Neutrophil (primary cell): ENCODE measurements around the gene NT5E.

ENCODE experiments used
- H3K27ac ChIP-seq: fragments of 200-600 bp; sonication (generic); 2 replicates; pipeline ENCODE4 v1.5.1; 2016; ENCODE audit warnings: mild to moderate bottlenecking, moderate library complexity
- H3K27me3 ChIP-seq: fragments of 200-600 bp; sonication (generic); 2 replicates; pipeline ENCODE4 v1.6.0; 2016; ENCODE audit warnings: mild to moderate bottlenecking
- H3K36me3 ChIP-seq: fragments of 200-600 bp; sonication (generic); 2 replicates; pipeline ENCODE4 v1.5.1; 2017
- H3K4me1 ChIP-seq, 2 experiments: fragments of 200-600 bp in 1 of 2; sonication (generic) in 1 of 2; 1 replicate in 1 of 2; 2 replicates in 1 of 2; pipeline versions ENCODE4 v1.5.1 to v1.6.1; 2013 to 2016; ENCODE audit warnings: low read depth in 1 of 2, low read length in 1 of 2, mild to moderate bottlenecking in 1 of 2, moderate library complexity in 1 of 2; ENCODE audit not compliant: control insufficient read depth in 1 of 2, insufficient read depth in 1 of 2
- H3K4me3 ChIP-seq, 2 experiments: fragments of 200-600 bp in 1 of 2; sonication (generic) in 1 of 2; 1 replicate in 1 of 2; 2 replicates in 1 of 2; pipeline ENCODE4 v1.5.1; 2013 to 2016; ENCODE audit warnings: low read depth in 1 of 2, low read length in 1 of 2, mild to moderate bottlenecking in 1 of 2, moderate library complexity in 1 of 2
- H3K9me3 ChIP-seq: fragments of 200-600 bp; sonication (generic); 2 replicates; pipeline ENCODE4 v1.5.1; 2016
- CTCF ChIP-seq: fragments of 200-600 bp; sonication (generic); IDR thresholded peaks from 2 replicates; pipeline ENCODE4 v1.5.1; 2016; ENCODE audit warnings: antibody characterized with exemption

NT5E gene

GRCh38 chr6:85472744-85473143 is 22.9 kb downstream of the NT5E start:
- no peak overlapping the region for H3K27ac ChIP-seq
- no peaks in the 10 kb centered on the region for H3K36me3 ChIP-seq
- H3K9me3 ChIP-seq, result no peaks in the 10 kb centered on the region
- TF ChIP-seq CTCF, result no peak
- H3K4me3 ChIP-seq, result no peak overlapping the region
- H3K4me1 ChIP-seq, result no peaks in the 10 kb centered on the region
- H3K27me3 ChIP-seq, result no peaks in the 10 kb centered on the region

GRCh38 chr6:85473748-85474147 is 23.9 kb downstream of the NT5E start:
- no peak for TF ChIP-seq CTCF
- H3K4me3 ChIP-seq, result no peak overlapping the region
- no peaks in the 10 kb centered on the region for H3K4me1 ChIP-seq
- no peaks in the 10 kb centered on the region for H3K36me3 ChIP-seq
- no peaks in the 10 kb centered on the region for H3K9me3 ChIP-seq
- no peak overlapping the region for H3K27ac ChIP-seq
- no peaks in the 10 kb centered on the region for H3K27me3 ChIP-seq

GRCh38 chr6:85476532-85476931 is 26.6 kb downstream of the NT5E start:
- no peak for TF ChIP-seq CTCF
- no peaks in the 10 kb centered on the region for H3K9me3 ChIP-seq
- no peaks in the 10 kb centered on the region for H3K27me3 ChIP-seq
- H3K4me1 ChIP-seq, result no peaks in the 10 kb centered on the region
- no peaks in the 10 kb centered on the region for H3K36me3 ChIP-seq
- H3K4me3 ChIP-seq, result no peak overlapping the region
- H3K27ac ChIP-seq, result no peak overlapping the region

- Histone ChIP-seq H3K27ac (no peak overlapping the region), H3K27me3 (no peaks in the 10 kb centered on the region), H3K9me3 (no peaks in the 10 kb centered on the region), H3K4me3 (no peak overlapping the region), H3K4me1 (no peaks in the 10 kb centered on the region), H3K36me3 (no peaks in the 10 kb centered on the region)
- no peak for TF ChIP-seq CTCF
Measured at GRCh38 chr6:85479208-85479607, 29.3 kb downstream of the NT5E start.

GRCh38 chr6:85482206-85482904 is 32.5 kb downstream of the NT5E start:
- no peaks in the 10 kb centered on the region for H3K9me3 ChIP-seq
- TF ChIP-seq CTCF, result no peak
- H3K27ac ChIP-seq, result no peak overlapping the region

More at GRCh38 chr6:85482206-85482904, 32.5 kb downstream of the NT5E start:
- no peaks in the 10 kb centered on the region for H3K36me3 ChIP-seq
- no peak overlapping the region for H3K4me3 ChIP-seq
- no peaks in the 10 kb centered on the region for H3K27me3 ChIP-seq
- H3K4me1 ChIP-seq, result no peaks in the 10 kb centered on the region
